IgD-negative memory B cell (primary cell): ENCODE data around the gene CTXN1. TPM values are rescaled to one million over a fixed set of nuclear protein-coding genes. Genes with fewer than 3 reads are reported as not detected.
A peak's percentile ranks its signal among the peaks of the same experiment; 100 is the strongest.
"Not testable (repeated sequence)": the region's sequence is repeated elsewhere in the genome, so short reads cannot be mapped to it uniquely, and the experiment has no call there.

ENCODE experiments used
- H3K27ac Mint-ChIP-seq, 3 donors: one replicate each; pipeline ENCODE4 v1.8.0; 2020 to 2022; ENCODE audit warnings: mild to moderate bottlenecking in 3 of 3, mixed read lengths in 3 of 3, moderate library complexity in 1 of 3
- H3K27me3 Mint-ChIP-seq: one replicate; pipeline ENCODE4 v1.8.0; 2021; ENCODE audit warnings: mixed read lengths
- H3K36me3 Mint-ChIP-seq: one replicate; pipeline ENCODE4 v1.8.0; 2020; ENCODE audit warnings: mild to moderate bottlenecking, mixed read lengths
- H3K4me1 Mint-ChIP-seq, 3 donors: one replicate each; pipeline ENCODE4 v1.8.0; 2020 to 2022; ENCODE audit warnings: mixed read lengths in 3 of 3, mild to moderate bottlenecking in 1 of 3
- H3K4me3 Mint-ChIP-seq, 4 donors: one replicate each; pipeline ENCODE4 v1.8.0; 2020 to 2022; ENCODE audit warnings: mild to moderate bottlenecking in 4 of 4, mixed read lengths in 4 of 4, moderate library complexity in 3 of 4
- H3K9me3 Mint-ChIP-seq, 3 donors: one replicate each; pipeline ENCODE4 v1.8.0; 2020 to 2021; ENCODE audit warnings: mixed read lengths in 3 of 3, mild to moderate bottlenecking in 1 of 3
- polyA plus RNA-seq: library from polyadenylated mRNA; unstranded; fragments of 300-500 nt; fragmentation: Illumina TruSeq; gene quantifications from one replicate; pipeline ENCODE4 v1.2.3, GENCODE V29; 2021

The CTXN1 gene
- polyA plus RNA-seq, 1 donor from 2014 or later = not detected

DNA sequence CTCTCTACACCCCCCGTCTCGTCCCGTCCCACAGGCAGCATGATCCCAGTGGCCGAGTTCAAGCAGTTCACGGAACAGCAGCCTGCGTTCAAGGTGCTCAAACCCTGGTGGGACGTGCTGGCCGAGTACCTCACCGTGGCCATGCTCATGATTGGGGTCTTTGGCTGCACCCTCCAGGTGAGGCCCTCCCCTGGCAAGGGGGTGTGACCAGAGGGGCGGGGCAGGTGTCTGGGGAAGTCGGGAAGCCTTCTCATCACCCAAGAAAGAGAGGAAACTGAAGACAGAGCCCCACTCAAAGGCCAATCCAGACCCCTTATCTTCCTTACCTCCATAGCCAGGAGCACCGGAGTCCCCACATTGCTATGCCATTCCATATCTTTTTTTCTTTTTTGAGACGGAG, 30.4 kb downstream of the CTXN1 start:
- no peaks in the 10 kb centered on the region for H3K36me3 Mint-ChIP-seq
- H3K9me3 Mint-ChIP-seq = no peaks in the 10 kb centered on the region
- H3K27me3 Mint-ChIP-seq = peaks cover 14% of the 10 kb centered on the region
- H3K27ac Mint-ChIP-seq = no peak overlapping the region
- no peaks in the 10 kb centered on the region for H3K4me1 Mint-ChIP-seq
- H3K4me3 Mint-ChIP-seq = no peak overlapping the region

DNA sequence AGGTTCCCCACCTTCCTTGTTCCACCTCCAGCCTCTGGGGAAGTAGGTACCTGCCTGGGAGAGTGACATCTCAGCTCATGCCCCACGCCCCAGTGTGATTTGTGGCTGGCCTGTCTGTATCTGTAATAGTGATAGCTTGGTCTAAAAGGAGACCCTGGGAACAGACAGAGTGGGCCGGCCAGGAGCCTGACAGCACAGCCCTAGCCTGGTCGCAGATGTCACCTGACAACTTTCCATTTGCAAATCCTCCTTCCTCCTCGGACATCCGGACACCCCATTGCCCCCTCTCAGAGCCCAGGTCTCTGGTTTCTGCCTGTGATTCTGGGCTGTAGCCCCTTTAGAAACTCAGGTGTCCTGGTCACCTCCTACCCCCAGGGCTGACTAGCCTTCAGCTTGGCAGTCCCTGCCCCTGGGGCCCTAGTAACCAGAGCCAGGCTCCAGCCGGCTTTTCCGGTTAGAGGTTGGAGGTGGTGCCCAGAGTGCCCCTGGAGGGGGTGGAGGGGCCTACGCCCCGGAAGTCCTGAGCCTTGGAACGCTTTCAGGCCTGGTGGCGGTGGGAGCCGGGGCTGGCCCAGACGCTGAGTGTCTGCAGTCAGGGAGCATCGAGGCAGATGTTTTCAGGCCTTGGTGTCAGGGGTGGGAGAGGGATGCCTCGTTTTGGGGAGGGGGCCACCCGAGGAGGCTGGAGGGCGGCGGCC, 31.2 kb downstream of the CTXN1 start:
- H3K4me1 Mint-ChIP-seq = no peaks in the 10 kb centered on the region
- H3K36me3 Mint-ChIP-seq = no peaks in the 10 kb centered on the region
- no peak overlapping the region for H3K27ac Mint-ChIP-seq
- peaks cover 14% of the 10 kb centered on the region for H3K27me3 Mint-ChIP-seq
- no peak overlapping the region for H3K4me3 Mint-ChIP-seq
- H3K9me3 Mint-ChIP-seq = no peaks in the 10 kb centered on the region

DNA sequence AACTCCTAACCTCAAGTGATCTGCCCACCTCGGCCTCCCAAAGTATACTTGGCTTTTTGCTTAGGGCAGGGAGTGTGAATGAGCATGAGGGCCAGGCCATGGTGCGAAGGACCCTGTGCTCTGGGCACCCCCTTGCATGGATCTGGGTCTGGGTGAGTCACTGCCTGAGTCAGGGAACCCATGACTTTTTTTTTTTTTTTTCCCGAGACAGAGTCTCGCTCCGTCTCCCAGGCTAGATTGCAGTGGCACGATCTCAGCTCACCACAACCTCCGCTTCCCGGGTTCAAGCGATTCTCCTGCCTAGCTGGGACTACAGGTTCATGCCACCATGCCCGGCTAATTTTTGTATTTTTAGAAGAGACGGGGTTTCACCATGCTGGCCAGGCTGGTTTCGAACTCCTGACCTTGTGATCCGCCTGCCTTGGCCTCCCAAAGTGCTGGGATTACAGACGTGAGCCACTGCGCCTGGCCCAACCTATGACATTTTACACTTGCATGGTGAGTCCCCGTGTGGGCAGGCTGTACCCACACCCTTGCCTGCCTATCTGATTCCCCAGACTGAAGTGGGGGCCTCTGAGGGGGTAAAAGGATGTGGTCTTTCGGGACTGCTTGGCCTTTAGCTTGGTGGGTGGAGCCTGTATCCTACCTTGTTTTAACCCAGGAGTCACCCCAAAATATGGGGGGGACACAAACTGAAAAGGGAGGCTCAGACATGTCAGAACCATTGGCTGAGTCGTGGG, 32.4 kb downstream of the CTXN1 start:
- peaks cover 19% of the 10 kb centered on the region for H3K27me3 Mint-ChIP-seq
- not testable (repeated sequence) for H3K4me1 Mint-ChIP-seq, H3K4me3 Mint-ChIP-seq, H3K36me3 Mint-ChIP-seq, H3K9me3 Mint-ChIP-seq, H3K27ac Mint-ChIP-seq

DNA sequence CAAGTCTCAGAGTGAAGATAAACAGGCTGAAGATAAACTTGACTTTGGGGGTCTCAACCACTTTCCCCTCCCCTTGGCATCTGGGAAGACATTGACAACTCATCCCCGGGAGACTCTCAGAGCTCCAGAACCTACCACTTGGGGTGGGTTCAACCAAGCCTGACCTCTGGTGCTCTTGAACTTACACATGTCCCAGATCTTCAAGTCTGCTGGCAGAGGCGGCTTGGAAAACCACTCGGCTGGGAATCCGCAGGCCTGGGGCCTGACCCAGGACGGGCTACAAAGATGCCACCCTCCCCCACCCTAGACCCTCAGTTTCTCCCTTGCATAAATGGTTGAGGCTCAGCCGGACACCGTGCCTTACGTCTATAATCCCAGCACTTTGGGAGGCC, 37.1 kb downstream of the CTXN1 start:
- Mint-ChIP-seq H3K27ac (no peak overlapping the region), H3K9me3 (no peaks in the 10 kb centered on the region), H3K36me3 (no peaks in the 10 kb centered on the region), H3K4me1 (no peaks in the 10 kb centered on the region), H3K27me3 (peaks cover 14% of the 10 kb centered on the region), H3K4me3 (no peak overlapping the region)

DNA sequence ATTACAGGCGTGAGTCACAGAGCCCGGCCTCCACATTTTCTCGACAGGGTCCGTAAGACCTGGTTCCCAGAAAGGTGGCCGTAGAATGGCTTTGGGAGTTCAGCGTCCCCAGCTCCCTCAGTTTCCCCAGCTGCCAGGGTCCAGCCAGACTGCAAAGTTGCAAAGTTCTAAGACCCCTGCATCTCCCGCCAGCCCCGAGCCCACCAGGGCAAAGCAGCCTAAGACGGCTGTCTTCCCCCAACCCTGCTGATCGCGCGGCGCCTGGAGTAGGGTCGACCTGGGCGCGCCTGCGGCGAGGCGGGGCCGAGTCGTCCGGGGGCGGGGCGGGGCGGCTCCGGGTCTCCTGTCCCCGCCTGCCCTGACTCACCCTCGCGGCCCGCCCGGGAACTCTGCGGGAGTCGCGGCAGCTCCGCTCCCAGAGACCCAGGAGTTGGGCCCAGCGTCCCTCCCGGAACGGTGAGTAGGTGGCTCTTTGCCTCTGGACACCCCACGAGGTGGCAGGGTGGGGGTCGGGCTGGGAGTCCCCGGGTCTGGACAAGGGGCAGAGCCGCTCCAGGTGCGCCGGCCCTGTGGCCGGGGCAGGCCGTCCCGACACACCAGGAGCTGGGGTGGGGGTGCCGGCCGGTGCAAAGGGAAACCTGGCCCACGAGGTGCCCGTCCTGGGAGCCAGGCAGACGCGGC, 37.6 kb downstream of the CTXN1 start, which contains the start of gene LRRC8E:
LRRC8E (plus strand) TSS at position 366 of the 681 bp plus-strand sequence. CDS start 7,094 bp downstream, outside the sequence.
- no peaks in the 10 kb centered on the region for H3K9me3 Mint-ChIP-seq
- H3K4me1 Mint-ChIP-seq = no peaks in the 10 kb centered on the region
- no peak within 1 kb of the TSS for H3K27ac Mint-ChIP-seq
- H3K36me3 Mint-ChIP-seq = no peaks in the 10 kb centered on the region
- H3K4me3 Mint-ChIP-seq = no peak within 1 kb of the TSS
- H3K27me3 Mint-ChIP-seq = peaks cover 13% of the 10 kb centered on the region

DNA sequence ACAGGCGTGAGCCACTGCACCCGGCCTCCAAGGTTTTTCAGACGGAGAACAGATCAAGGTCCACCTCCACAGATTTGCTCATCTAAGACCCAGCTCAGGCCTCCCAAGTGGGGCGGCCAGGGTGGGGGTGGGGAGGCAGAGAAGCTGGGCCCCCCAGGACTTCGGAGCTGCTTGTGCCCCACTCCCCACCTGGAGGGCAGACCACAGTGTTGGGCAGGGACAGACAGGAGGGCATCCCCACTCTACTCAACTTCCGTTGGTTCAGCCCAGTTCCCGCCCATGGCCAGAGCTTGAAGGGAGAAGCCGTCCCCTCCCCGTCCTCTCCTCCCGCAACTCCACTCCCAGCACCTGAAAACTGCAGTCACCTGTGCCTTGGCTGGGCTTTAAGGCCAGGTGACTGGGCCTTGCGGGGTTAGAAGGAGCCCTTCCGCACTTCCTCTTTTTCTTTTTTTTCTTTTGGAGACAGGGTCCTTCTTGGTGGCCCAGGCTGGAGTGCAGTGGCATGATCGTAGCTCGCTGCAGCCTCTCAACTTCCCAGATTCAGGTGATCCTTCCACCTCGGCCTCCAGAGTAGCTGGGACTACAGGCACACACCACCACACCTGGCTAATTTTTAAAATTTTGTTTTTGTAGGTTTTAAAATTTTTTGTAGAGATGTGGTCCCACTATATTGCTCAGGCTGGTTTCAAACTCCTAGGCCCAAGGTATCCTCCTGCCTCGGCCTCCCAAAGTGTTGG, 38.4 kb downstream of the CTXN1 start:
- H3K36me3 Mint-ChIP-seq = no peaks in the 10 kb centered on the region
- no peak overlapping the region for H3K4me3 Mint-ChIP-seq
- H3K9me3 Mint-ChIP-seq = no peaks in the 10 kb centered on the region
- no peak overlapping the region for H3K27ac Mint-ChIP-seq
- no peaks in the 10 kb centered on the region for H3K4me1 Mint-ChIP-seq
- peaks cover 13% of the 10 kb centered on the region for H3K27me3 Mint-ChIP-seq

DNA sequence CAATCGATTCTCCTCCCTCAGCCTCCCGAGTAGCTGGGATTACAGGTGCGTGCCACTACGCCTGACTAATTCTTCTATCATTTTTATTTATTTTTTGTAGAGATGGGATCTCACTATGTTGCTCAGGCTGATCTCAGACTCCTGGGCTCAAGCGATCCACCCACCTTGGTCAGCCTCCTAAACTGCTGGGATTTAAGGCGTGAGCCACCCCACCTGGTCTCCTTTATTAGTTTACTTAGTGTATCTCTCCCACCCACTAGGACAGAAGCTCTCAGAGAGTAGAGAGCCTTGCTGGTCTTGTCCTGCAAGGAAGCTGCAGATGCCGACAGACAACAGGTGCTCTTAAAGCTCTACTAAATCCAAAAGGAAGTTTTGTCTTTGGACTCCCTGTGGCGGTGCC, 40.1 kb downstream of the CTXN1 start:
- peaks cover 11% of the 10 kb centered on the region for H3K27me3 Mint-ChIP-seq
- no peaks in the 10 kb centered on the region for H3K4me1 Mint-ChIP-seq
- H3K9me3 Mint-ChIP-seq = no peaks in the 10 kb centered on the region
- H3K4me3 Mint-ChIP-seq = no peak overlapping the region
- no peak overlapping the region for H3K27ac Mint-ChIP-seq
- no peaks in the 10 kb centered on the region for H3K36me3 Mint-ChIP-seq

DNA sequence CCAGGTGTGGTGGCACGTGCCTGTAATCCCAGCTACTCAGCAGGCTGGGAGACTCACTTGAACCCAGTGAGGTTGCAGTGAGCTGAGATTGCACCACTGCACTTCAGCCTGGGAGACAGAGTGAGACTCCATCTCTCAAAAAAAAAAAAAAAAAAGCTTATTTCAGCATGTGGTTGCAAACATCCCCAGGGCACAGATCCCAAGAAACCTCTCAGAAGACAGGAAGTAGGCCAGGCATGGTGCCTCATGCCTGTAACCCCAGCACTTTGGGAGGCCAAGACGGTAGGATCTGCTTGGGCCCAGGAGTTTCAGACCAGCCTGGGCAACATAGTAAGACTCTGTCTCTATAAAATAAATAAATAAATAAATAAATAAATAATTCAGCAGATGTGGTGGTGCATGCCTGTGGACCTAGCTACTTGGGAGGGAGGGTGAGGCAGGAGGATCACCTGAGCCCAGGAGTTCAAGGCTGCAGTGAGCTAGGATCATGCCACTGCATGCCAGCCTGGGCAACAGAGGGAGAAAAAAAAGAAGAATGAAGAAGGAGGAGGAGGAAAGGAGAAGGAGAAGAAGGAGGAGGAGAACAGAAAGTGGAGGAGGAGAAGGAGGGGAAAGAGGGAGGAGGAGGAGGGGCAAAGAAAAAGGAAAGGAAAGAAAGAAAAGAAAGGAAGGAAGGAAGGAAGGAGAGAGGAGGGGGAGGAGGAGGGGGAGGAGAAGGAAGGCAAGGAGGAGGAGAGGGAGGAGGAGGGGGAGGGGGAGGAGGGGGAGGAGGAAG, 42.0 kb downstream of the CTXN1 start:
- Mint-ChIP-seq H3K27me3 (peaks cover 10% of the 10 kb centered on the region), H3K4me3 (no peak overlapping the region), H3K4me1 (no peaks in the 10 kb centered on the region), H3K9me3 (no peaks in the 10 kb centered on the region), H3K27ac (no peak overlapping the region), H3K36me3 (no peaks in the 10 kb centered on the region)

DNA sequence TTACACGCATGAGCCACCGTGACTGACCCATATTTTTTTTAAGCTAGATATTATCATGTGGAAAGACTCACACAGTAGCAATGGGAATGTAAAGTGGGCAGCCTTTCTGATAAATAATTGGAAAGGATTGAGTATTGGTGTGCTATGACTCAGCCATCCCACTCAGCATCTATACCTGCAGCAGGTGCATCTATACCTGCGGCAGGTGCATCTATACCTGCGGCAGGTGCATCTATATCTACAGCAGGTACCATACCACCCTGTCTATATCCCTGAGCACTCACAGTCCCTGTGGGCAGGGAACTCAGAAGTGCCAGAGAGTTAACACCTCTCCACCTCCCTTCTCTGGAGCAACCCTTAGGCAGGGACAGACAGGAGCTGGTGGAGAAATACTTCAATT, 42.8 kb downstream of the CTXN1 start:
- H3K4me1 Mint-ChIP-seq = no peaks in the 10 kb centered on the region
- no peaks in the 10 kb centered on the region for H3K9me3 Mint-ChIP-seq
- no peaks in the 10 kb centered on the region for H3K36me3 Mint-ChIP-seq
- no peak overlapping the region for H3K27ac Mint-ChIP-seq
- no peak overlapping the region for H3K4me3 Mint-ChIP-seq
- H3K27me3 Mint-ChIP-seq = peaks cover 5% of the 10 kb centered on the region

DNA sequence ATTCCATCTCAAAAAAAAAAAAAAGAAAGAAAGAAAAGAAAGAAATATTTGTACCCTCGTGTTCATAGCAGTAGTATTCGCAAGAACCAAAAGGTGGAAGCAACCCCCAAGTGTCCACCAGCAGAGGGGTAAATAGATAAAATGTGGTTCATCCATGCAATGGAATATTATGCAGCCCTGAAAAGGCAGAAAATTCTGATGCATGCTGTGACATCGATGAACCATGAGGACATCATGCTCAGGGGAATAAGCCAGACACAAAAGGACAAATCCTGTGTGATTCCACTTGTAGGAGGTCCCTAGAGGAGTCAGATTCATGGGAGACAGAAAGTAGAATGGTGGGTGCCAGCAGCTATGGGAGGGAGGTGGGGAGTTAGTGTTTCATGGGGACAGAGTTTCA, 44.0 kb downstream of the CTXN1 start:
- Mint-ChIP-seq H3K36me3 (no peaks in the 10 kb centered on the region), H3K4me3 (no peak overlapping the region), H3K27me3 (no peaks in the 10 kb centered on the region), H3K9me3 (no peaks in the 10 kb centered on the region), H3K4me1 (no peaks in the 10 kb centered on the region), H3K27ac (no peak overlapping the region)

DNA sequence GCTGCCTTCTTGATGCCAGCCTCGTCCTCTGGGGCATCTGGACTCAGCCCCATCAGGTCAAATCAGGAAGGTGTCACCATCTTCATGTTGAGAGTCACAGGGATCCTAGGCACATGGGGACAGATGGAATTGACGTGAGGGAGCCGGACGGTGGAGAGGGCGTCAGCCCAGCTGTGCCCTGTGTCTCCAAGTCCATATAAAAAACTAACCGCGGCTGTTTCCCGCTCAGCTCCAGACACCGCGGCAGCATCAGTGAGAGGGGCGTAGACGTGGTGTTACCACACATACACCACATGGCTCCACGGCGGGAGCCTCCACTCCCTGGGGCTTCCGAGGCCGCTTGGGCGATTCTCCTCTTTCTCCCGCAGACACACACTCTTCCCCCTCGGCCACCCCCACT, 46.1 kb downstream of the CTXN1 start:
- H3K36me3 Mint-ChIP-seq = no peaks in the 10 kb centered on the region
- no peaks in the 10 kb centered on the region for H3K9me3 Mint-ChIP-seq
- no peak overlapping the region for H3K27ac Mint-ChIP-seq
- H3K27me3 Mint-ChIP-seq = peaks cover 2% of the 10 kb centered on the region
- no peak overlapping the region for H3K4me3 Mint-ChIP-seq
- H3K4me1 Mint-ChIP-seq = no peaks in the 10 kb centered on the region

DNA sequence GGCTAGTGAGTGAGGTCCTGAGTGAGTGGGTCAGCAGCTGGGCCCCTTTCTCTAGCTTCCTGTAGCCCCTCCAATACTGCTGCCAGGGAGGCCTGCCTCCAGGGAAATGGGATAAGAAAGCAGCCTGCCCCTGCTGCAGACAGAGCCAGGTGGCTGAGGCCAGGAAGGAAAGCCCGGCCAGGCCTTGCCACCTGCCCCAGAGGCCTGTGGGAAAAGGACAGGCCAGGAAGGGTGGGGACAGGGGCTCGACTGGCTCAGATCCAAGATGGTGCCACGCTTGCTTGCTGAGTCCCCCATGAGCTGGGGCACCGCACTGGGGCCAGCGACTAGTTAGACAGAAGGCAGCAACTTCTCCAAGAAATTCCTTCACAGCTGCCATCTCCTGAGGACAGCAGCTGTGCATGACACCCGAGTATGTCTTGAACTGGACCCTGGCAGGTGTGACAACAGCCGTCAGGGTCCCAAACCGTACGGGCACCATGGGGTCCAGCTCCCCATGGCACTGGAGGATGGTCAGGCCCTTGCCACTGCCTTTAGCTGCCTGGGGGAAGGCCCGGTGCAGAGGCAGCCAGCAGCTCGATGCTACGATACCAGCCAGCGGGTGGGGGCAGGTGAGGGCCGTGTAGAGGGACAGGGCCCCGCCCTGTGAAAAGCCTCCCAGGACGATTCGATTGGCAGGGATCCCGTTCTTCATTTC, 46.7 kb downstream of the CTXN1 start:
- H3K4me3 Mint-ChIP-seq = no peak overlapping the region
- H3K27ac Mint-ChIP-seq = no peak overlapping the region
- no peaks in the 10 kb centered on the region for H3K36me3 Mint-ChIP-seq
- no peaks in the 10 kb centered on the region for H3K9me3 Mint-ChIP-seq
- H3K27me3 Mint-ChIP-seq = peaks cover 2% of the 10 kb centered on the region
- H3K4me1 Mint-ChIP-seq = no peaks in the 10 kb centered on the region

DNA sequence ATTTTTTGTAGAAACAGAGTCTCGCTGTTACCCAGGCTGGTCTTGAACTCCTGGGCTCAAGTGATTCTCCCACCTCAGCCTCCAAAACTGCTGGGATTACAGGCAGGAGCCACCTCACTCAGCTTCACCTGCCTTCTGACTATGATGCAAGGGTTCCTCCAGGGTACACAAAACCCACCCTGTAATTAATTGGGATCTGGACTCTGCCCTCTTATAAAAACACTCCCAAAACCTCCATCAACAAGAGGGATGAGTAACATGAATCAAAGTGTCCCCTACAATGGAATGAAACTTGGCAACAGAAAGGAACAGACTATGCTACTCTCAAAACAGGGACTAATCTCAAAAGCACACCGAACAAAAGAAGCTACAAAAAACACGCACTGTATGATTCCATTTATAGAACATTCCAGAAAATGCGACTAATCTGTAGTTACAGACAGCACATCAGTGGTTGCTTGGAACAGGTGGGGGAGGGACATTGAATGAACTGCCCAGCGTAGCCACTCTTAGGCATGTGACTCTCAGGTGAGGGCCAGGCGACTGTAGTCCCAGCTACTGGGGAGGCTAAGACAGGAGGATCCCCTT, 48.6 kb downstream of the CTXN1 start:
- Mint-ChIP-seq H3K9me3 (no peaks in the 10 kb centered on the region), H3K36me3 (no peaks in the 10 kb centered on the region), H3K27me3 (peaks cover 10% of the 10 kb centered on the region), H3K4me1 (peaks cover 0 to 5% (median 2%) of the 10 kb centered on the region in 3 donors), H3K27ac (peak overlapping the region in 1 of 3 donors; percentile 46), H3K4me3 (no peak overlapping the region)

DNA sequence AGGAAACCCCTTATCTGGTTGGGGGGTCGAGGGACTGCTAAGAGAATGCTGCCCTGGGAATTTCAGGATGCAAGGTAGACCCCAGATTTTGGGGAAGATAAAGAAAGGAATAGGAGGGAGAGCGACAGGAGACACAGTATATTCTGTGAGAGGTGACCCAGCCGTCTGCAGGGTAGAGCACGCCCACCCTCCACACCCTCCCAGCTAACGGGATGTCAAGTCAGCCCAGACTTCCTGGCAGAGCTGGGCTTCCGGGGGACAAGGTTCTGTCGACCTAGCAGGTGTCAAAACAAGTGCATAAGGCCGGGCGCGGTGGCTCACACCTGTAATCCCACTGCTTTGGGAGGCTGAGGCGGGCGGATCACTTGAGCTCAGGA, 51.0 kb downstream of the CTXN1 start:
- Mint-ChIP-seq H3K9me3 (peaks cover 0 to 4% (median 0%) of the 10 kb centered on the region in 3 donors), H3K4me1 (peaks cover 8 to 14% (median 10%) of the 10 kb centered on the region in 3 donors), H3K4me3 (peak overlapping the region in 1 of 4 donors; percentile 75), H3K27me3 (peaks cover 18% of the 10 kb centered on the region), H3K36me3 (no peaks in the 10 kb centered on the region), H3K27ac (no peak overlapping the region)
